T-helper 2 cell (primary cell): ENCODE measurements around the gene LOXL1.
"Not testable (repeated sequence)": the region's sequence is repeated elsewhere in the genome, so short reads cannot be mapped to it uniquely, and the experiment has no call there.

ENCODE experiments used
- DNase-seq, 5 experiments: peaks; one replicate each; pipeline versions ENCODE4 v3.0.0 to v3.0.0-alpha.2; 2012 to 2022

LOXL1 gene

GRCh38 chr15:73954188-73955145 is 28.2 kb downstream of the LOXL1 start:
- no peak for DNase-seq

GRCh38 chr15:73955326-73955725 is 29.1 kb downstream of the LOXL1 start:
- DNase-seq: no peak

- DNase-seq: no peak
Observed at GRCh38 chr15:73955861-73956742, 29.8 kb downstream of the LOXL1 start.

- DNase-seq: no peak
Observed at GRCh38 chr15:73956743-73957135, 30.5 kb downstream of the LOXL1 start.

GRCh38 chr15:73957276-73957675 is 31.0 kb downstream of the LOXL1 start:
- DNase-seq: no peak

GRCh38 chr15:73957785-73958184 is 31.5 kb downstream of the LOXL1 start:
- DNase-seq: no peak

- DNase-seq: peak in 1 of 5 experiments; percentile 89
Observed at GRCh38 chr15:73959012-73959581, 32.8 kb downstream of the LOXL1 start.

GRCh38 chr15:73959801-73960200 is 33.5 kb downstream of the LOXL1 start:
- no peak for DNase-seq

- DNase-seq: not testable (repeated sequence)
Observed at GRCh38 chr15:73960472-73961070, 34.3 kb downstream of the LOXL1 start.

GRCh38 chr15:73962433-73962832 is 36.2 kb downstream of the LOXL1 start:
- DNase-seq: no peak

GRCh38 chr15:73964736-73965093 is 38.5 kb downstream of the LOXL1 start:
- DNase-seq: peak; percentile 70 to 87 (median 77)

- peak in 2 of 5 experiments; percentile 26 to 51 for DNase-seq
Observed at GRCh38 chr15:73965094-73965757, 39.0 kb downstream of the LOXL1 start.

GRCh38 chr15:73965758-73966113 is 39.5 kb downstream of the LOXL1 start:
- peak in 1 of 5 experiments; percentile 74 for DNase-seq

GRCh38 chr15:73968461-73968860 is 42.2 kb downstream of the LOXL1 start:
- DNase-seq: no peak

- DNase-seq: no peak
Observed at GRCh38 chr15:73969151-73969759, 43.0 kb downstream of the LOXL1 start.

GRCh38 chr15:73972984-73973682 is 46.9 kb downstream of the LOXL1 start:
- peak; percentile 40 to 80 (median 66) for DNase-seq

GRCh38 chr15:73973683-73974200 is 47.5 kb downstream of the LOXL1 start:
- DNase-seq: not testable (repeated sequence)

- peak in 2 of 5 experiments; percentile 27 to 79 for DNase-seq
Observed at GRCh38 chr15:73975440-73976125, 49.3 kb downstream of the LOXL1 start.

GRCh38 chr15:73978896-73979295 is 52.6 kb downstream of the LOXL1 start:
- no peak for DNase-seq

- no peak for DNase-seq
Observed at GRCh38 chr15:73979636-73980035, 53.4 kb downstream of the LOXL1 start.
